HFF-Myc (cell line): ENCODE data around the gene TRAF7.

Source experiments
- DNase-seq: peaks from one replicate; pipeline ENCODE4 v3.0.0-alpha.2; 2011; ENCODE audit warnings: low read depth; ENCODE audit errors: extremely low read depth
- H3K4me3 ChIP-seq: replicated peaks from 2 replicates; pipeline ENCODE4 v1.5.1; 2011; ENCODE audit warnings: low read depth, mild to moderate bottlenecking, control low read depth, low read length
- CTCF ChIP-seq: IDR thresholded peaks from 2 replicates; pipeline ENCODE4 v1.5.1; 2012; ENCODE audit warnings: mild to moderate bottlenecking, low read depth, low read length, control low read depth; ENCODE audit errors: missing control alignments

The TRAF7 gene

GRCh38 chr16:2163211-2163881 lies 7.8 kb downstream of the TRAF7 start:
- no peak overlapping the region for H3K4me3 ChIP-seq
- no peak for DNase-seq
- no peak for TF ChIP-seq CTCF

GRCh38 chr16:2165861-2166260 lies 10.3 kb downstream of the TRAF7 start:
- DNase-seq = no peak
- no peak for TF ChIP-seq CTCF
- H3K4me3 ChIP-seq = no peak overlapping the region

- no peak for TF ChIP-seq CTCF
- DNase-seq = no peak
- no peak overlapping the region for H3K4me3 ChIP-seq
Measured at GRCh38 chr16:2166263-2167067, 10.9 kb downstream of the TRAF7 start.

GRCh38 chr16:2167068-2167638 lies 11.6 kb downstream of the TRAF7 start:
- no peak overlapping the region for H3K4me3 ChIP-seq
- TF ChIP-seq CTCF = no peak
- no peak for DNase-seq

- TF ChIP-seq CTCF = no peak
- no peak for DNase-seq
- no peak overlapping the region for H3K4me3 ChIP-seq
Measured at GRCh38 chr16:2170080-2170479, 14.5 kb downstream of the TRAF7 start.

- no peak for TF ChIP-seq CTCF
Measured at GRCh38 chr16:2170587-2171435, 15.2 kb downstream of the TRAF7 start.

More at GRCh38 chr16:2170587-2171435, 15.2 kb downstream of the TRAF7 start:
- no peak overlapping the region for H3K4me3 ChIP-seq
- no peak for DNase-seq
